Measurements from ENCODE around the gene PTPRD. TPM values are rescaled to one million over a fixed set of nuclear protein-coding genes. Genes with fewer than 3 reads are reported as not detected.

The PTPRD gene
- total and polyA plus RNA-seq, 2 of the 4 experiments (the other 2 are of a cell fraction) = 0.07 to 0.18 TPM

GRCh38 chr9:9992936-9993335 is 619.9 kb downstream of the PTPRD start:
- Histone ChIP-seq H3K4me3 (ENCODE audit: insufficient read depth, low read depth, low read length) (no peak overlapping the region), H3K36me3 (ENCODE audit: control insufficient read depth, insufficient read depth, low read length) (no peaks in the 10 kb centered on the region), H2AK9ac (replicated peaks; ENCODE audit: low read depth, low read length, poor library complexity) (no peak overlapping the region), H3K9me3 (ENCODE audit: control insufficient read depth, insufficient read depth, low read length) (peaks cover 3% of the 10 kb centered on the region), H3K9ac (ENCODE audit: low read depth, low read length) (no peak overlapping the region), H3K9me1 (ENCODE audit: insufficient read depth, low read length) (no peaks in the 10 kb centered on the region), H3K56ac (ENCODE audit: extremely low read depth, insufficient read depth, low read length) (no peak overlapping the region), H4K8ac (ENCODE audit: low read depth in 2 of 2, low read length in 2 of 2) (no peak overlapping the region), H2AFZ (replicated peaks; ENCODE audit: low read length, poor library complexity) (no peak overlapping the region), H3K14ac (replicated peaks; ENCODE audit: low read depth, low read length) (no peak overlapping the region), H2BK20ac (ENCODE audit: low read depth, low read length) (no peak overlapping the region), H3K4ac (ENCODE audit: low read depth, low read length) (no peak overlapping the region), H4K5ac (ENCODE audit: low read depth, low read length) (no peak overlapping the region), H3K23ac (ENCODE audit: low read depth, low read length) (no peak overlapping the region), H3K27me3 (ENCODE audit: control insufficient read depth, insufficient read depth, low read length) (no peaks in the 10 kb centered on the region), H3K27ac (ENCODE audit: insufficient read depth, low read length) (no peak overlapping the region), H3K18ac (ENCODE audit: low read depth, low read length) (no peak overlapping the region), H4K20me1 (ENCODE audit: insufficient read depth, low read length) (no peaks in the 10 kb centered on the region), H4K91ac (ENCODE audit: insufficient read depth, low read depth, low read length) (no peak overlapping the region), H3K79me1 (ENCODE audit: low read depth in 1 of 2, low read length in 2 of 2) (no peaks in the 10 kb centered on the region), H2BK15ac (ENCODE audit: low read depth, low read length) (no peak overlapping the region), H2AK5ac (ENCODE audit: low read depth, low read length) (no peak overlapping the region), H3K4me2 (ENCODE audit: low read depth, low read length) (no peak overlapping the region), H3K4me1 (ENCODE audit: control insufficient read depth, insufficient read depth, low read length) (no peaks in the 10 kb centered on the region), H2BK120ac (ENCODE audit: low read depth, low read length) (no peak overlapping the region), H2BK5ac (ENCODE audit: low read depth, low read length, poor library complexity, severe bottlenecking) (no peak overlapping the region)
- POLR2A ChIA-PET (ENCODE audit: unreplicated experiment) = no interaction called here
- no TSS peak for BruUV-seq (replicated peaks)
- TF ChIP-seq NFE2L2 (IDR thresholded peaks at IDR 0.05; ENCODE audit: low read depth, low read length) = no peak
- TF ChIP-seq POLR2A (IDR thresholded peaks at IDR 0.05; ENCODE audit: low read depth, low read length) = no peak
- TF ChIP-seq RCOR1 (IDR thresholded peaks at IDR 0.05; ENCODE audit: insufficient replicate concordance, low read length) = no peak
- TF ChIP-seq RAD21 (IDR thresholded peaks at IDR 0.05; ENCODE audit: low read length) = no peak
- TF ChIP-seq MAZ (IDR thresholded peaks at IDR 0.05; ENCODE audit: borderline replicate concordance, low read depth, low read length) = no peak
- TF ChIP-seq CEBPB (IDR thresholded peaks at IDR 0.05; ENCODE audit: low read depth, low read length) = no peak
- TF ChIP-seq BHLHE40 (IDR thresholded peaks at IDR 0.05; ENCODE audit: low read depth, low read length) = no peak
- no peak for TF ChIP-seq MXI1 (IDR thresholded peaks at IDR 0.05; ENCODE audit: borderline replicate concordance, low read depth, low read length)
- TF ChIP-seq USF2 (IDR thresholded peaks at IDR 0.05; ENCODE audit: low read depth, low read length) = no peak
- no peak for TF ChIP-seq MAFK (IDR thresholded peaks at IDR 0.05; ENCODE audit: low read depth, low read length)
- no peak for TF ChIP-seq ELK1 (IDR thresholded peaks at IDR 0.05; ENCODE audit: borderline replicate concordance, low read depth, low read length)
- no peak for TF ChIP-seq CHD1 (IDR thresholded peaks at IDR 0.05; ENCODE audit: low read depth, low read length)
- in situ Hi-C loops (cut with MboI; ENCODE audit: low sequenced_read_pairs) = no loop called here
- no CpG with 5 or more reads among the region's 1 CpG for WGBS, 2 experiments (ENCODE audit: extremely low coverage in 2 of 2, insufficient read length in 1 of 2)
- CTCF ChIA-PET = no interaction called here
- no peak for ATAC-seq (ENCODE audit: low read depth)
- no peak for DNase-seq
- intact Hi-C loops (cut with micrococcal nuclease) = no loop called here
- dilution Hi-C loops (cut with HindIII; ENCODE audit: low sequenced_read_pairs, unreplicated experiment) = no loop called here
